Gastrocnemius medialis (tissue), 4 donors: ENCODE results near the gene DIO1.

Source experiments
- CTCF ChIP-seq, 5 experiments: fragments of 450-650 bp in 3 of 5; fragments of 200-600 bp in 2 of 5; sonication (generic) in 2 of 5; IDR thresholded peaks in 4 of 5; conservative IDR thresholded peaks in 1 of 5; 1 replicate in 4 of 5; 2 replicates in 1 of 5; pipeline ENCODE4 v1.5.1; 2016 to 2019; ENCODE audit warnings: antibody characterized with exemption in 5 of 5, mild to moderate bottlenecking in 3 of 5, moderate library complexity in 3 of 5
- POLR2A ChIP-seq, 2 donors: fragments of 450-650 bp; IDR thresholded peaks; one replicate each; pipeline ENCODE4 v1.6.1; 2017; ENCODE audit warnings: antibody characterized with exemption in 2 of 2, mild to moderate bottlenecking in 2 of 2, moderate library complexity in 2 of 2

DNA sequence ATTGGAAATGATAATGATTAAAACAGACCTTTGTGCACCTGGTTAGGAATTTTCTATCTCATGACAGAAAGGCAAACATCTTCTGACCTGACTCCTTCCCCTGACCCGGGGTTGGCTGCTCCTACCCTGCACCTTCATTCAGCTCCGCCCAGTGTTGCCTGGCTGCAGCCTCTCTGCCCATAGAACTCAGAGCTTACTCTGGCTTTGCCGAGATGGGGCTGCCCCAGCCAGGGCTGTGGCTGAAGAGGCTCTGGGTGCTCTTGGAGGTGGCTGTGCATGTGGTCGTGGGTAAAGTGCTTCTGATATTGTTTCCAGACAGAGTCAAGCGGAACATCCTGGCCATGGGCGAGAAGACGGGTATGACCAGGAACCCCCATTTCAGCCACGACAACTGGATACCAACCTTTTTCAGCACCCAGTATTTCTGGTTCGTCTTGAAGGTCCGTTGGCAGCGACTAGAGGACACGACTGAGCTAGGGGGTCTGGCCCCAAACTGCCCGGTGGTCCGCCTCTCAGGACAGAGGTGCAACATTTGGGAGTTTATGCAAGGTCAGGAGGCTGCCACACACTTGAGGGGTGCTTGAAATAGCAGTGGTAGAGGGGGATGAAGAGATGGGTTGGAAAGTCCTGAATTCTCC, at the start of gene DIO1:
- TF ChIP-seq CTCF (IDR thresholded peaks at IDR 0.05 in 4 of 5, conservative IDR thresholded peaks at IDR 0.05 in 1 of 5) (no peak), POLR2A (IDR thresholded peaks at IDR 0.05) (no peak)
